Gastroesophageal sphincter (tissue), 4 donors: ENCODE results near the gene STARD3NL. TPM values are rescaled to one million over a fixed set of nuclear protein-coding genes. Genes with fewer than 3 reads are reported as not detected.
"Not testable (repeated sequence)": the region's sequence is repeated elsewhere in the genome, so short reads cannot be mapped to it uniquely, and the experiment has no call there.

Source experiments
- ATAC-seq: fragments of 150-250 bp; one replicate; pipeline ENCODE4 v1.9.1; 2016; ENCODE audit warnings: mild to moderate bottlenecking, moderate library complexity
- H3K27ac ChIP-seq, 4 donors: fragments of 200-600 bp; sonication (generic) in 3 of 4; 1 replicate in 3 of 4; 2 replicates in 1 of 4; pipeline ENCODE4 v1.5.1; 2016 to 2019
- H3K27me3 ChIP-seq: fragments of 200-600 bp; sonication (generic); one replicate; pipeline ENCODE4 v1.5.1; 2019
- H3K36me3 ChIP-seq, 2 donors: fragments of 200-600 bp; sonication (generic); one replicate each; pipeline ENCODE4 v1.5.1; 2019; ENCODE audit warnings: control low read depth in 1 of 2
- H3K4me1 ChIP-seq, 3 donors: fragments of 200-600 bp; sonication (generic); 1 replicate in 2 of 3; 2 replicates in 1 of 3; pipeline ENCODE4 v1.5.1; 2016 to 2019; ENCODE audit warnings: control low read depth in 2 of 3
- H3K4me3 ChIP-seq, 2 donors: fragments of 200-600 bp; sonication (generic); one replicate each; pipeline ENCODE4 v1.5.1; 2019; ENCODE audit warnings: mild to moderate bottlenecking in 1 of 2, moderate library complexity in 1 of 2
- H3K9me3 ChIP-seq, 3 donors: fragments of 200-600 bp; sonication (generic); one replicate each; pipeline ENCODE4 v1.5.1; 2017 to 2019; ENCODE audit warnings: control low read depth in 2 of 3
- EP300 ChIP-seq: sonication (generic); formaldehyde crosslinking; IDR thresholded peaks from one replicate; pipeline ENCODE4 v1.6.1; 2017; ENCODE audit warnings: antibody characterized with exemption, mild to moderate bottlenecking
- POLR2A ChIP-seq, 2 donors: fragments of 450-650 bp; IDR thresholded peaks; one replicate each; pipeline ENCODE4 v1.6.1; 2017; ENCODE audit warnings: antibody characterized with exemption in 2 of 2, mild to moderate bottlenecking in 2 of 2, moderate library complexity in 1 of 2
- POLR2AphosphoS5 ChIP-seq: sonication (generic); formaldehyde crosslinking; IDR thresholded peaks from one replicate; pipeline ENCODE4 v1.6.1; 2017; ENCODE audit warnings: antibody characterized with exemption
- WGBS, 2 donors: methylation state at CpG; one replicate each; pipeline ENCODE4 v1.1.5; 2018; ENCODE audit warnings: low coverage in 1 of 2; 5-methylcytosine and 5-hydroxymethylcytosine counted together
- total RNA-seq, 4 donors: library from RNA; depleted of rRNA; stranded (reverse); fragments of >200 nt; gene quantifications; one replicate each; pipeline ENCODE4 v1.1.0, GENCODE V29; 2016
- TF ChIP-seq, protein P1 (sequence below), 4 experiments: fragments of 200-600 bp in 2 of 4; fragments of 450-650 bp in 2 of 4; sonication (generic) in 1 of 4; IDR thresholded peaks; one replicate each; pipeline ENCODE4 v1.5.1; 2017 to 2019; ENCODE audit warnings: antibody characterized with exemption in 4 of 4, mild to moderate bottlenecking in 2 of 4, moderate library complexity in 2 of 4

STARD3NL gene
- total RNA-seq, 4 donors from 2014 or later: 33.7 to 58.9 (median 37.8) TPM

- no peak for ATAC-seq
- Histone ChIP-seq H3K27ac (no peak overlapping the region), H3K36me3 (no peaks in the 10 kb centered on the region), H3K4me3 (no peak overlapping the region), H3K27me3 (no peaks in the 10 kb centered on the region), H3K9me3 (no peaks in the 10 kb centered on the region), H3K4me1 (no peaks in the 10 kb centered on the region)
- WGBS, 2 donors: 49 to 67% methylated on average over 2 of the region's 3 CpGs
- no peak for TF ChIP-seq POLR2AphosphoS5
- TF ChIP-seq, protein P1, sequence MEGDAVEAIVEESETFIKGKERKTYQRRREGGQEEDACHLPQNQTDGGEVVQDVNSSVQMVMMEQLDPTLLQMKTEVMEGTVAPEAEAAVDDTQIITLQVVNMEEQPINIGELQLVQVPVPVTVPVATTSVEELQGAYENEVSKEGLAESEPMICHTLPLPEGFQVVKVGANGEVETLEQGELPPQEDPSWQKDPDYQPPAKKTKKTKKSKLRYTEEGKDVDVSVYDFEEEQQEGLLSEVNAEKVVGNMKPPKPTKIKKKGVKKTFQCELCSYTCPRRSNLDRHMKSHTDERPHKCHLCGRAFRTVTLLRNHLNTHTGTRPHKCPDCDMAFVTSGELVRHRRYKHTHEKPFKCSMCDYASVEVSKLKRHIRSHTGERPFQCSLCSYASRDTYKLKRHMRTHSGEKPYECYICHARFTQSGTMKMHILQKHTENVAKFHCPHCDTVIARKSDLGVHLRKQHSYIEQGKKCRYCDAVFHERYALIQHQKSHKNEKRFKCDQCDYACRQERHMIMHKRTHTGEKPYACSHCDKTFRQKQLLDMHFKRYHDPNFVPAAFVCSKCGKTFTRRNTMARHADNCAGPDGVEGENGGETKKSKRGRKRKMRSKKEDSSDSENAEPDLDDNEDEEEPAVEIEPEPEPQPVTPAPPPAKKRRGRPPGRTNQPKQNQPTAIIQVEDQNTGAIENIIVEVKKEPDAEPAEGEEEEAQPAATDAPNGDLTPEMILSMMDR (IDR thresholded peaks at IDR 0.05): no peak
- no peak for TF ChIP-seq POLR2A (IDR thresholded peaks at IDR 0.05)
- TF ChIP-seq EP300: no peak
Measured at GRCh38 chr7:38245409-38245977, 67.4 kb downstream of the STARD3NL start.

DNA sequence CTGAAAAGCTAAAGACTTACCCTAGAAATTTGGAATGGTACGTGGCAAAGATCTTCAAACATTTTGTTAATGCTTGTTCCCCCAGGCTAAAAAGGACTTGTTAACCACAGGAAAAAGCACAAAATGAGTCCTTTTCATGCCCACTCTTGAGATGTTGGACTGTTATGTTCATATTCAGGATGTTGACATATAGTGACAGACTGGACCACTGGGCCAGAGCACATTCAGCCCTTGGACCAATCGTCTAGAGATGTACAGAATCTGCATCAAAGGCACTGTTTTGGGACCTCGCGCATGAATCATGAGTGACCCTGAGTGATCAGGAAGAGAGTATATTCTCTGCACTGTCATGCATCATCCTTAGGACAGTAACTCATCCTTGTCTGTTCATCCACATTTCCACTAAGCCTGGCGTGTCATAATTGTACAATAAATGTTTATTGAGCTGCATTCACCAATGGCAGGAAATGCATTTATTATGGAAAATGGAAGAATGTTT, 70.1 kb downstream of the STARD3NL start:
- TF ChIP-seq POLR2A (IDR thresholded peaks at IDR 0.05) (no peak), EP300 (no peak), POLR2AphosphoS5 (no peak)
- TF ChIP-seq, protein P1 (IDR thresholded peaks at IDR 0.05): no peak
- 91 to 100% methylated on average over 1 to 3 of the region's 5 CpGs for WGBS, 2 donors
- Histone ChIP-seq H3K9me3 (no peaks in the 10 kb centered on the region), H3K36me3 (no peaks in the 10 kb centered on the region), H3K27me3 (no peaks in the 10 kb centered on the region), H3K27ac (no peak overlapping the region), H3K4me1 (no peaks in the 10 kb centered on the region), H3K4me3 (no peak overlapping the region)
- no peak for ATAC-seq

GRCh38 chr7:38249849-38250248, 71.8 kb downstream of the STARD3NL start:
- not testable (repeated sequence) for H3K4me1 ChIP-seq, H3K9me3 ChIP-seq, H3K4me3 ChIP-seq, H3K27me3 ChIP-seq, H3K27ac ChIP-seq, H3K36me3 ChIP-seq, ATAC-seq
- WGBS, 2 donors: 44 to 50% methylated on average over 2 to 3 of the region's 3 CpGs

DNA sequence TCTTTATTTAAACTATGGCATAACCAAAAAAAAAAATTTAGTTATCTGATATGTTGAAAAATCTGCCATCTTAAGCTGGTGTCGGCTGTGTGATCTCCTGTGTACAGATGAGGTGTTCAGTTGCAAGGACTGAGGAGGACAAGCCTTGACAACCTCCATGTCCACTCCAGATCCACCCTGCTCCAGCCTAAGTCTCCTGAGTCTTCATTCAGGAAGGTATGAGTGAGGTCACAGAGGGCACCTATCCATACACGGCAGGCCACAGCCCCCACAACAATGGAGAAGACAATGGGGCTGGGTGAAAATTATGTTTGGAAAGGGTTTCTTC, 79.3 kb downstream of the STARD3NL start:
- H3K36me3 ChIP-seq: no peaks in the 10 kb centered on the region
- no peak for TF ChIP-seq POLR2AphosphoS5
- TF ChIP-seq, protein P1 (IDR thresholded peaks at IDR 0.05): no peak
- no peak for TF ChIP-seq EP300
- TF ChIP-seq POLR2A (IDR thresholded peaks at IDR 0.05): no peak
- WGBS, 2 donors: 78 to 89% methylated on average over 1 to 2 of the region's 2 CpGs
- no peak for ATAC-seq
- no peaks in the 10 kb centered on the region for H3K9me3 ChIP-seq
- H3K4me3 ChIP-seq: no peak overlapping the region
- H3K27ac ChIP-seq: no peak overlapping the region
- no peaks in the 10 kb centered on the region for H3K27me3 ChIP-seq
- H3K4me1 ChIP-seq: no peaks in the 10 kb centered on the region

GRCh38 chr7:38259157-38259556, 81.1 kb downstream of the STARD3NL start:
- H3K27me3 ChIP-seq, H3K27ac ChIP-seq, H3K9me3 ChIP-seq, H3K4me3 ChIP-seq, H3K4me1 ChIP-seq, ATAC-seq, H3K36me3 ChIP-seq: not testable (repeated sequence)
- 92 to 97% methylated on average over 4 to 6 of the region's 8 CpGs for WGBS, 2 donors

DNA sequence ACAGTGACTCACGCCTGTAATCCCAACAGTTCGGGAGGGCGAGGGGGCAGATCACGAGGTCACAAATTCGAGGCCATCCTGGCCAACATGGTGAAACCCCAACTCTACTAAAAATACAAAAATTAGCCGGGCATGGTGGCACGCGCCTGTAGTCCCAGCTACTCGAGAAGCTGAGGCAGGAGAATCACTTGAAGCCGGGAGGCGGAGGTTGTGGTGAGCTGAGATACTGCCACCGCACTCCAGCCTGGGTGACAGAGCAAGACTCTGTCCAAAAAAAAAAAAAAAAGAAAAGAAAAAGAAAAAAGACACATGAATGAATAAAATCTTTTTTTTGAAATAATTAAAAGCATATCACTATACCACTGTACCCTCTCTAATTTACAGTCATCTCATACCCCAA, 83.6 kb downstream of the STARD3NL start:
- ATAC-seq, H3K27ac ChIP-seq, H3K4me3 ChIP-seq, H3K27me3 ChIP-seq, H3K9me3 ChIP-seq, H3K4me1 ChIP-seq, H3K36me3 ChIP-seq: not testable (repeated sequence)
- 89 to 96% methylated on average over 6 to 7 of the region's 12 CpGs for WGBS, 2 donors

DNA sequence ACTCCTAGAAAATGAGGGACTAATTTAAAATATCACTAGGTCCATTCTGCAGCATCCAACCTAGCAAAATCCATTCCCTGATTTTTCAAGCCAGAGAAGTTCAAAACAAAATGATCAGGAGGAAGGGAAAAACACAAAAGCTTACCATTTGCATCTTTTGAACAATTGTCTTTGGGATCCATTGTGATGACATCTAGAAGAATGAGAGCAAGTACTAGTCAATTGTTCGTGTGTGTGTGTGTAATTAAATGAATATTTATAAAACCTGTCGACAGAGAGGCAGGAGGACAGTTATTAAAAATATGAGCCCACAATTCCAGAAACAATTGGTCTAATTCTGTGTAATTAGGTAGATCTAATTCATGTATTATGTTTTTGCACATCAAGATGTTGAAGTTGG, 84.0 kb downstream of the STARD3NL start:
- H3K9me3 ChIP-seq, ATAC-seq, H3K4me1 ChIP-seq, H3K27me3 ChIP-seq, H3K4me3 ChIP-seq, H3K27ac ChIP-seq, H3K36me3 ChIP-seq: not testable (repeated sequence)
- 42 to 55% methylated on average over 2 of the region's 2 CpGs for WGBS, 2 donors
